HepG2 (cell line): ENCODE measurements around the gene CDT1. TPM values are rescaled to one million over a fixed set of nuclear protein-coding genes. Genes with fewer than 3 reads are reported as not detected.

Experiments used
- ARNT ChIP-seq: fragments of 450-650 bp; IDR thresholded peaks from 2 replicates; pipeline ENCODE4 v1.6.1; 2017
- CEBPB ChIP-seq: IDR thresholded peaks from 2 replicates; pipeline ENCODE4 v1.6.1; 2011; ENCODE audit warnings: low read depth, low read length, improper control_type of control experiment, borderline replicate concordance
- FOXA3 ChIP-seq: IDR thresholded peaks from 2 replicates; pipeline ENCODE4 v1.6.1; 2016; ENCODE audit warnings: missing genetic modification reagents, missing compliant biosample characterization
- GPN1 ChIP-seq: sonication (generic); formaldehyde crosslinking; IDR thresholded peaks from 2 replicates; pipeline ENCODE4 v1.5.1; 2020; ENCODE audit warnings: missing genetic modification reagents, borderline replicate concordance
- HOXA5 ChIP-seq: sonication (generic); formaldehyde crosslinking; IDR thresholded peaks from 2 replicates; pipeline ENCODE4 v1.4.0; 2020; ENCODE audit warnings: missing genetic modification reagents
- MAFF ChIP-seq: IDR thresholded peaks from 2 replicates; pipeline ENCODE4 v1.6.1; 2011; ENCODE audit warnings: low read depth, low read length, improper control_type of control experiment
- SP4 ChIP-seq: sonication (generic); formaldehyde crosslinking; IDR thresholded peaks from 2 replicates; pipeline ENCODE4 v1.8.1; 2023; ENCODE audit warnings: mild to moderate bottlenecking, missing genetic modification reagents
- WIZ ChIP-seq: sonication (generic); formaldehyde crosslinking; IDR thresholded peaks from 2 replicates; pipeline ENCODE4 v1.5.1; 2020; ENCODE audit warnings: mild to moderate bottlenecking, missing genetic modification reagents
- ZC3H13 ChIP-seq: sonication (generic); formaldehyde crosslinking; IDR thresholded peaks from 2 replicates; pipeline ENCODE4 v1.8.1; 2023; ENCODE audit warnings: mild to moderate bottlenecking, missing genetic modification reagents, moderate library complexity
- ZMYM4 ChIP-seq: sonication (generic); formaldehyde crosslinking; IDR thresholded peaks from 2 replicates; pipeline ENCODE4 v1.8.1; 2023; ENCODE audit warnings: mild to moderate bottlenecking, missing genetic modification reagents
- ZNF790 ChIP-seq: sonication (generic); formaldehyde crosslinking; IDR thresholded peaks from 2 replicates; pipeline ENCODE4 v1.8.0; 2022; ENCODE audit warnings: missing genetic modification reagents, mild to moderate bottlenecking, borderline replicate concordance
- ZNF850 ChIP-seq: sonication (generic); formaldehyde crosslinking; conservative IDR thresholded peaks from 2 replicates; pipeline ENCODE4 v1.9.0; 2021; ENCODE audit warnings: mild to moderate bottlenecking, missing genetic modification reagents
- polyA plus RNA-seq, 8 experiments: library from polyadenylated mRNA; depleted of rRNA in 3 of 8; stranded (reverse) in 7 of 8; unstranded in 1 of 8; fragments of >200 nt; fragmentation: Illumina TruSeq in 4 of 8; extraction: Trizol in 4 of 8; gene quantifications; 2 replicates each; pipeline versions ENCODE4 v1.2.1 to v1.2.3, GENCODE V29; 2011 to 2016; ENCODE audit warnings: low read depth in 4 of 8, missing spikeins in 1 of 8, mixed read lengths in 1 of 8; ENCODE audit not compliant: insufficient read depth in 1 of 8
- total RNA-seq, 5 experiments: library from RNA; depleted of rRNA; stranded (reverse); fragments of >200 nt; fragmentation: Illumina TruSeq; extraction: Trizol; gene quantifications; 2 replicates each; pipeline ENCODE4 v1.2.3, GENCODE V29; 2016; ENCODE audit warnings: low read depth in 1 of 5
- TF ChIP-seq, protein P1 (sequence below): sonication (generic); formaldehyde crosslinking; IDR thresholded peaks from 2 replicates; pipeline ENCODE4 v1.4.0; 2020; ENCODE audit warnings: mild to moderate bottlenecking, missing genetic modification reagents, borderline replicate concordance
- TF ChIP-seq, protein P2 (sequence below): IDR thresholded peaks from 2 replicates; pipeline ENCODE4 v1.6.1; 2012; ENCODE audit warnings: inconsistent platforms
- TF ChIP-seq, protein P3 (sequence below): sonication (generic); formaldehyde crosslinking; IDR thresholded peaks from 2 replicates; pipeline ENCODE4 v1.5.0; 2020; ENCODE audit warnings: mild to moderate bottlenecking, missing genetic modification reagents
- TF ChIP-seq, protein P4 (sequence below): sonication (generic); formaldehyde crosslinking; IDR thresholded peaks from 2 replicates; pipeline ENCODE4 v1.4.0; 2020; ENCODE audit warnings: missing genetic modification reagents, borderline replicate concordance
- TF ChIP-seq, protein P5 (sequence below): sonication (generic); formaldehyde crosslinking; IDR thresholded peaks from 2 replicates; pipeline ENCODE4 v1.8.0; 2022; ENCODE audit warnings: missing genetic modification reagents, mild to moderate bottlenecking, moderate library complexity, borderline replicate concordance

The CDT1 gene
- total and polyA plus RNA-seq, 2 of the 13 experiments (the other 11 are each of a cell fraction or from before 2014, with no cell fraction given): 23.1 to 23.8 TPM

DNA sequence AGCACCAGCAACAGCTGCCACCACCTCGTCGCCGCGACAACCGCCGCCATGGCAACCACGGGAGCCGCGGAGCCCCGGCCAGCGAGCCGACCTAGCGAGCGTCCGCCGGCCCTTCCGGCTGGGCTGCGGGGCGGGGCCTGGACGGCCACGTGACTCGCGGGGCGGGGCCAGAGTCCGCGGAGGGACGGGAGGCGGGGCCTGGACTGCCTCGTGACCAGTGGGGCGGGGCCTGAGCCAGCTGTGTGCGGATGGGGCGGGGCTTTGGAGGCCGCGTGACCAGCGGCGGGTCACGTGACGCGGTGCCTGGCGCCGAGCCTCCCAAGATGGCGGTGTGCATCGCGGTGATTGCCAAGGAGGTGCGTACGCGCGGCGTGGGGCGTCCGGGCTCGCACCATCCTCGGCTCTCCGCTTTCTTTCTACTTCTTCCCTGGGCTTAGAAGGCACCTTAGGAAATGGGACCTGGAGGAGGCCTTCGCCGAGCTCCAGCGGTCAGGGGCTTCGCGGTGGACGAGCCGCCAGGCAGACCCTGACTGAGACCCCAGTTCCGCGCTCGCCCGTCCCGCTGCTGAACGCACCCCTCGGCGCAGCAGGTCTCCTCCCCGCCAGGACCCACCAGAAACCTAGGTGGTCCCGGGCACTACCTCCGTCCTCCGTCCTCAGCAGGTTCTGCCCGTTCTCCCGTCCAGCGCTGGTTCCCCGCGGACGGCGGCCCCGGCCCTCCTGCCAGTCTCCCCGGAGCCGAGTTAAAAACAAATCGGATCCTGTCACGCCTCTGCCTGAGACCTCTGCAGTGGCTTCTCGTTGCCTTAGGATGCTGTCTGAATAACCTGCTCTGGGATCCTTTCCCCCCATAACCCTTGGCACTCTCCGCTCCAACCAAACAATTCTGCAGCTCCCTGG, 53.5 kb downstream of the CDT1 start, which contains the start of the genes GALNS and TRAPPC2L (continued):
- TF ChIP-seq, protein P1, sequence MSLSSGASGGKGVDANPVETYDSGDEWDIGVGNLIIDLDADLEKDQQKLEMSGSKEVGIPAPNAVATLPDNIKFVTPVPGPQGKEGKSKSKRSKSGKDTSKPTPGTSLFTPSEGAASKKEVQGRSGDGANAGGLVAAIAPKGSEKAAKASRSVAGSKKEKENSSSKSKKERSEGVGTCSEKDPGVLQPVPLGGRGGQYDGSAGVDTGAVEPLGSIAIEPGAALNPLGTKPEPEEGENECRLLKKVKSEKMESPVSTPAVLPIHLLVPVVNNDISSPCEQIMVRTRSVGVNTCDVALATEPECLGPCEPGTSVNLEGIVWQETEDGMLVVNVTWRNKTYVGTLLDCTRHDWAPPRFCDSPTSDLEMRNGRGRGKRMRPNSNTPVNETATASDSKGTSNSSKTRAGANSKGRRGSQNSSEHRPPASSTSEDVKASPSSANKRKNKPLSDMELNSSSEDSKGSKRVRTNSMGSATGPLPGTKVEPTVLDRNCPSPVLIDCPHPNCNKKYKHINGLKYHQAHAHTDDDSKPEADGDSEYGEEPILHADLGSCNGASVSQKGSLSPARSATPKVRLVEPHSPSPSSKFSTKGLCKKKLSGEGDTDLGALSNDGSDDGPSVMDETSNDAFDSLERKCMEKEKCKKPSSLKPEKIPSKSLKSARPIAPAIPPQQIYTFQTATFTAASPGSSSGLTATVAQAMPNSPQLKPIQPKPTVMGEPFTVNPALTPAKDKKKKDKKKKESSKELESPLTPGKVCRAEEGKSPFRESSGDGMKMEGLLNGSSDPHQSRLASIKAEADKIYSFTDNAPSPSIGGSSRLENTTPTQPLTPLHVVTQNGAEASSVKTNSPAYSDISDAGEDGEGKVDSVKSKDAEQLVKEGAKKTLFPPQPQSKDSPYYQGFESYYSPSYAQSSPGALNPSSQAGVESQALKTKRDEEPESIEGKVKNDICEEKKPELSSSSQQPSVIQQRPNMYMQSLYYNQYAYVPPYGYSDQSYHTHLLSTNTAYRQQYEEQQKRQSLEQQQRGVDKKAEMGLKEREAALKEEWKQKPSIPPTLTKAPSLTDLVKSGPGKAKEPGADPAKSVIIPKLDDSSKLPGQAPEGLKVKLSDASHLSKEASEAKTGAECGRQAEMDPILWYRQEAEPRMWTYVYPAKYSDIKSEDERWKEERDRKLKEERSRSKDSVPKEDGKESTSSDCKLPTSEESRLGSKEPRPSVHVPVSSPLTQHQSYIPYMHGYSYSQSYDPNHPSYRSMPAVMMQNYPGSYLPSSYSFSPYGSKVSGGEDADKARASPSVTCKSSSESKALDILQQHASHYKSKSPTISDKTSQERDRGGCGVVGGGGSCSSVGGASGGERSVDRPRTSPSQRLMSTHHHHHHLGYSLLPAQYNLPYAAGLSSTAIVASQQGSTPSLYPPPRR (CRISPR knock-in tag): peak; percentile 57; the same call in 1 of the 2 replicates
- 0 out of 2 replicates have a peak, but pooled peaks have one; percentile 8 for TF ChIP-seq FOXA3
- TF ChIP-seq ARNT: no peak
- peak; percentile 85 for TF ChIP-seq ZC3H13 (CRISPR knock-in tag)
- TF ChIP-seq, protein P2, sequence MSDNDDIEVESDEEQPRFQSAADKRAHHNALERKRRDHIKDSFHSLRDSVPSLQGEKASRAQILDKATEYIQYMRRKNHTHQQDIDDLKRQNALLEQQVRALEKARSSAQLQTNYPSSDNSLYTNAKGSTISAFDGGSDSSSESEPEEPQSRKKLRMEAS: peak; percentile 93
- TF ChIP-seq, protein P3, sequence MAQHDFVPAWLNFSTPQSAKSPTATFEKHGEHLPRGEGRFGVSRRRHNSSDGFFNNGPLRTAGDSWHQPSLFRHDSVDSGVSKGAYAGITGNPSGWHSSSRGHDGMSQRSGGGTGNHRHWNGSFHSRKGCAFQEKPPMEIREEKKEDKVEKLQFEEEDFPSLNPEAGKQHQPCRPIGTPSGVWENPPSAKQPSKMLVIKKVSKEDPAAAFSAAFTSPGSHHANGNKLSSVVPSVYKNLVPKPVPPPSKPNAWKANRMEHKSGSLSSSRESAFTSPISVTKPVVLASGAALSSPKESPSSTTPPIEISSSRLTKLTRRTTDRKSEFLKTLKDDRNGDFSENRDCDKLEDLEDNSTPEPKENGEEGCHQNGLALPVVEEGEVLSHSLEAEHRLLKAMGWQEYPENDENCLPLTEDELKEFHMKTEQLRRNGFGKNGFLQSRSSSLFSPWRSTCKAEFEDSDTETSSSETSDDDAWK (CRISPR knock-in tag): no peak
- TF ChIP-seq GPN1 (CRISPR knock-in tag): no peak
- TF ChIP-seq, protein P4, sequence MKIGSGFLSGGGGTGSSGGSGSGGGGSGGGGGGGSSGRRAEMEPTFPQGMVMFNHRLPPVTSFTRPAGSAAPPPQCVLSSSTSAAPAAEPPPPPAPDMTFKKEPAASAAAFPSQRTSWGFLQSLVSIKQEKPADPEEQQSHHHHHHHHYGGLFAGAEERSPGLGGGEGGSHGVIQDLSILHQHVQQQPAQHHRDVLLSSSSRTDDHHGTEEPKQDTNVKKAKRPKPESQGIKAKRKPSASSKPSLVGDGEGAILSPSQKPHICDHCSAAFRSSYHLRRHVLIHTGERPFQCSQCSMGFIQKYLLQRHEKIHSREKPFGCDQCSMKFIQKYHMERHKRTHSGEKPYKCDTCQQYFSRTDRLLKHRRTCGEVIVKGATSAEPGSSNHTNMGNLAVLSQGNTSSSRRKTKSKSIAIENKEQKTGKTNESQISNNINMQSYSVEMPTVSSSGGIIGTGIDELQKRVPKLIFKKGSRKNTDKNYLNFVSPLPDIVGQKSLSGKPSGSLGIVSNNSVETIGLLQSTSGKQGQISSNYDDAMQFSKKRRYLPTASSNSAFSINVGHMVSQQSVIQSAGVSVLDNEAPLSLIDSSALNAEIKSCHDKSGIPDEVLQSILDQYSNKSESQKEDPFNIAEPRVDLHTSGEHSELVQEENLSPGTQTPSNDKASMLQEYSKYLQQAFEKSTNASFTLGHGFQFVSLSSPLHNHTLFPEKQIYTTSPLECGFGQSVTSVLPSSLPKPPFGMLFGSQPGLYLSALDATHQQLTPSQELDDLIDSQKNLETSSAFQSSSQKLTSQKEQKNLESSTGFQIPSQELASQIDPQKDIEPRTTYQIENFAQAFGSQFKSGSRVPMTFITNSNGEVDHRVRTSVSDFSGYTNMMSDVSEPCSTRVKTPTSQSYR (CRISPR knock-in tag): no peak
- no peak for TF ChIP-seq ZNF850 (CRISPR knock-in tag)
- TF ChIP-seq ZNF790: peak; percentile 82
- TF ChIP-seq SP4 (CRISPR knock-in tag): peak; percentile 100
- TF ChIP-seq ZMYM4: peak; percentile 53; the same call in 1 of the 2 replicates
- no peak for TF ChIP-seq HOXA5 (CRISPR knock-in tag)
- no peak for TF ChIP-seq CEBPB
- TF ChIP-seq MAFF: no peak
- TF ChIP-seq WIZ (CRISPR knock-in tag): 0 out of 2 replicates have a peak, but pooled peaks have one; percentile 77
- TF ChIP-seq, protein P5, sequence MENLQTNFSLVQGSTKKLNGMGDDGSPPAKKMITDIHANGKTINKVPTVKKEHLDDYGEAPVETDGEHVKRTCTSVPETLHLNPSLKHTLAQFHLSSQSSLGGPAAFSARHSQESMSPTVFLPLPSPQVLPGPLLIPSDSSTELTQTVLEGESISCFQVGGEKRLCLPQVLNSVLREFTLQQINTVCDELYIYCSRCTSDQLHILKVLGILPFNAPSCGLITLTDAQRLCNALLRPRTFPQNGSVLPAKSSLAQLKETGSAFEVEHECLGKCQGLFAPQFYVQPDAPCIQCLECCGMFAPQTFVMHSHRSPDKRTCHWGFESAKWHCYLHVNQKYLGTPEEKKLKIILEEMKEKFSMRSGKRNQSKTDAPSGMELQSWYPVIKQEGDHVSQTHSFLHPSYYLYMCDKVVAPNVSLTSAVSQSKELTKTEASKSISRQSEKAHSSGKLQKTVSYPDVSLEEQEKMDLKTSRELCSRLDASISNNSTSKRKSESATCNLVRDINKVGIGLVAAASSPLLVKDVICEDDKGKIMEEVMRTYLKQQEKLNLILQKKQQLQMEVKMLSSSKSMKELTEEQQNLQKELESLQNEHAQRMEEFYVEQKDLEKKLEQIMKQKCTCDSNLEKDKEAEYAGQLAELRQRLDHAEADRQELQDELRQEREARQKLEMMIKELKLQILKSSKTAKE (CRISPR knock-in tag): no peak
